PFSK-1 (cell line): Measurements from ENCODE around the gene UGT1A1.

Experiments
- FOXP2 ChIP-seq: optimal IDR thresholded peaks from 2 replicates; pipeline ENCODE3; 2011; ENCODE audit warnings: borderline replicate concordance, control low read depth, inconsistent platforms; ENCODE audit not compliant: insufficient read depth; ENCODE audit errors: extremely low read length, extremely low read depth
- TAF1 ChIP-seq: IDR thresholded peaks from 2 replicates; pipeline ENCODE4 v1.6.1; 2012; ENCODE audit warnings: low read length, control low read depth, borderline replicate concordance; ENCODE audit not compliant: insufficient read depth

GRCh38 chr2:233746475-233747282 is 13.4 kb upstream of the UGT1A1 start:
- TF ChIP-seq FOXP2 (no peak), TAF1 (no peak)
